RPMI7951 (cell line): ENCODE measurements around the gene SORT1. TPM values are rescaled to one million over a fixed set of nuclear protein-coding genes. Genes with fewer than 3 reads are reported as not detected.
"Not testable (repeated sequence)": the region's sequence is repeated elsewhere in the genome, so short reads cannot be mapped to it uniquely, and the experiment has no call there.

Experiments used
- DNase-seq: peaks from one replicate; pipeline ENCODE4 v3.0.0-alpha.2; 2012; ENCODE audit warnings: low read depth
- total RNA-seq: library from RNA; depleted of rRNA; stranded (reverse); fragments of >200 nt; shearing (Covaris generic); gene quantifications from 2 replicates; pipeline ENCODE4 v1.2.3, GENCODE V29; 2014

The SORT1 gene
- total RNA-seq, 1 experiment from 2014 or later: 15.4 TPM

GRCh38 chr1:109341944-109342930 is 55.5 kb downstream of the SORT1 start:
- no peak for DNase-seq

DNA sequence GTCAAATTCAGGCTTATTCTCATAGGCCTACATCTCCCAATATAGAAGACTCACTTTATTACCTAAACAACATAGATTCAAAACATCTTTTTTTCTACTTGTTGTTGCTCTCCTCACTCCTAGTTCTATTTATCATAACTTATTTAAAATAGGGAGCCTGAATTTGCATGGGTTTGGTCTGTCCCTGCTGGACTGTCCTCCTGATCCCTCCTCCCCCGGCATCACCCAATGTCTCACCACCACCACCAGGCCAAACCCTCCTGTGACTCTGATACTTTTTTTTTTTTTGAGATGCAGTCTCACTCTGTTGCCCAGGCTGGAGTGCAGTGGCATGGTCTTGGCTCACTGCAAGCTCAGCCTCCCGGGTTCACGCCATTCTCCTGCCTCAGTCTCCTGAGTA is 59.1 kb downstream of the SORT1 start:
- DNase-seq: no peak

- DNase-seq: no peak
These were observed 59.6 kb downstream of the SORT1 start for GRCh38 chr1:109338091-109338490.

GRCh38 chr1:109335091-109335490 is 62.6 kb downstream of the SORT1 start:
- no peak for DNase-seq

DNA sequence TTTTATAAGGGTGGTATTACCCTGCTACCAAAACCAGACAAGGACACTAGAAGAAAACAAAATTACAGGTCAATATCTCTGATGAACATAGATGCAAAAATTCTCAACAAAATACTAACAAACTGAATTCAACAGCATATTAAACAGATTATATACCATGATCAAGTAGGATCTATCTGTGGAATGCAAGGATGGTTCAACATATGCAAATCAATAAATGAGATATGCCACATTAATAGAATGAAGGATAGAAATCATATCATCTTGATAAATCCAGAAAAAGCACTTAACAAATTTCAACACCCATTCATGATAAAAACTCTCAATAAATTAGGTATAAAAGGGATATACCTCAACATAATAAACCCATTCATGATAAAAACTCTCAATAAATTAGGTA is 66.6 kb downstream of the SORT1 start:
- DNase-seq: no peak

DNA sequence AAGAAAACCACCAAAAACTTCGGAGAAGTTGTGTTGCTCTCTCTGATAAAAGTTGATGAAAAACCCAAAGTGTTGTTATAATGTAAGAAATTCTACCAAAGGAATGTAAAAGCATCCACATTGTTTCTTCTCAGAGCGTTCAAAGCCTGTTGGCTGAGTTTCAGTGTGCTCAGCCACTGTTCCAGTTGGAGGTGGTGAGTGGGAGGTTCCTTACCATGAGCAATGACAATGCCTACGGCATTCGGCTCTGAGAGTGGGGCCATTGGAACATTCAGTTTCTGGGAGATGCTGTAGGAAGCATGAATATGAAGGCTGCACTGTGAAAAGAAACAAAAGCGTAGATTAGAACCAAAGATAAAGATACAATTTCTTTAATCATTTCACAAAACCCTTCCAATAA is 70.4 kb downstream of the SORT1 start:
- peak; percentile 22 for DNase-seq

GRCh38 chr1:109322974-109323373 is 74.7 kb downstream of the SORT1 start:
- DNase-seq: no peak

GRCh38 chr1:109319114-109319513 is 78.6 kb downstream of the SORT1 start:
- DNase-seq: no peak

DNA sequence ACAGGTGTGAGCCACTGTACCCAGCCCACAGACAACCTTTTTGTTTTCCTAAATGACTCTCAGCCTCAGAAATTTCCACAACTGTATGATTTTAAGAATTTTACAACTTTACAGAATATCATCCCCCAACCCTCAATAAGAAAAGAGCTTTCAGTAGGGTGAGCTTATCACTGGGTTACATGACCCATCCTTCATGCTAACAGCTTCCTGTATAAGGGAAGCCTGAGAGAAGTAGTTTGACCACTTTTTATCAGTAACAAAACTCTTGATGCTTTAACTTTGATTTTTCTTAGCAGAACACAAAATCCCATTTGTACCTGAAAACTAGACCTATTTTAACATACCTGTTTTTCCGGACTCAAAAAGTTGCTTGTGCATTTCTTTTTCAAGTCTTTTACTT is 81.2 kb downstream of the SORT1 start:
- DNase-seq: no peak

DNA sequence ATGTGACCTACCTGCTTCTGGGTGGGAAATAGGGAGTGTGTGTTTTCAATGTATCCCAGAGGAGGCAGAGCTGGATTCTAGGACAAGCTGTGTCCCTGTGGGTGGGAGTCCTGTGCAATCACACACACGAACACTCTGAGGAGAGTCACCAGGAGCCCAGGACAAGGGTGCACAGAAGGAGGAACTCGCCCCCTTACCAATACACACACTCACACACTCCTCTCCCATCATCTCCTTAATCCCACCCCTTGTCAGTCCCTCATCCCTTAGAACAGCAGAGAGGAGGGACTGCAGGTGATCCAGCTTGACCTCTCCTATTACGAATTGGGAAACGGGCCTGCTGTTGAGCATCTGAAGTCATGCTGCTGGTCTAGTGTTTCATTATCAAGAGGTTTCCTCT is 82.4 kb downstream of the SORT1 start:
- no peak for DNase-seq

- DNase-seq: no peak
These were observed 82.9 kb downstream of the SORT1 start for GRCh38 chr1:109314795-109315194.

- DNase-seq: peak; percentile 8
These were observed 84.5 kb downstream of the SORT1 start for GRCh38 chr1:109312978-109313775.

DNA sequence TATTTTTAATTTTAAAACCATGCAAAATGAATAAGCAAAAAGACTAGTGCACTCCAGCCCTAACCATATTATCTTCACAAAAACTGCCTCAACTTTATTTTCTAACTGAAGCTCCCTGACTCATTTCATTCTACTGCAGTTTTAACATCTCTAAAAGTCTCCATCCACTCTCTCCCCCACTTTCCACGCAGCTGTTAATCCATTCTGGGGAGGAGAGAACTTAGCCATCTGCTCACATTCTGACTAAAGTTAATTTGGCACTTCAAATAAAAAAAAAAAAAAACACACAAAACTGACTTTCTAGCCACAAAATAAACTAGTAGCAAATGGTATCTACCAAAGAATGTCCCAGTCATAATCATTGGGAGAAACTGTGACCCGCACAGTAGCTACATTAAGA is 85.5 kb downstream of the SORT1 start:
- no peak for DNase-seq

GRCh38 chr1:109309347-109309746 is 88.4 kb downstream of the SORT1 start:
- no peak for DNase-seq

DNA sequence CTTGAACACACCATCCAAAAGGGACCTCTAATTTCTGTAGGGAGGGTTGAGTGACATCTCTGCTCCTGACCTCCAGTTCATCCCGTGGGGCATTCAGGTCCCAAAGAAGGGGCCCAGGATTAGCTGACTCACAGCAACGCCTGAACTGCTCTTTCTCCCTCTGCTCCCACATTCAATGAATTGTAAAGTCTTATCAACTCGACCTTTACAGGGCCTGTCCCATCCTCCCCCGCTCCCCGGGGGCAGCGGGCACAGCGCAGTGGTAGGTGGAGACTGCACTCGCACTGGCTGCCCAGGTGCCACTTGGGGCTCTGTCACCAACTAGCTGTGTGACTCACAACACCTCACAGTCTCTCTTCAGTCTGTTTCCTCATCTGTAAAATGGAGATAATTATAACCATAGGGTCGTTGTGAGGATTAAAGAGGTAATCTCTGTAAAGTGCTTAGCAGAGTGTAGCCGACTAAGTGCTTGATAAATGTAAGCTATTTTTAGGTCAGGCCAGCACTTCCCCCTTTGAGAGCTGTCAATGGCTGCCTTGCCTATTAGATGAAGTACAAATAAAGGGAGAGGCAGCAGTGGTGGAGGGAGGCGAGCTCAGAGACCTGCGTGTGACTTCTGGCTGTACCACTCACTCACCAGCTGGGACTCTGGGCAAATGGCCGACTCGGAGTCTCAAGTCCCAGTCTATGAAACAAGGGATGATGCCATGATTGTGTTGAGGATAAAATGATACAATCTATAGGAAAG is 90.3 kb downstream of the SORT1 start:
- no peak for DNase-seq

GRCh38 chr1:109306832-109307273 is 90.9 kb downstream of the SORT1 start, which contains the start of gene MYBPHL:
TSS of gene MYBPHL (minus strand) at chr1:109307011. CDS start at chr1:109306991, 20 bp downstream.
- no peak for DNase-seq

DNA sequence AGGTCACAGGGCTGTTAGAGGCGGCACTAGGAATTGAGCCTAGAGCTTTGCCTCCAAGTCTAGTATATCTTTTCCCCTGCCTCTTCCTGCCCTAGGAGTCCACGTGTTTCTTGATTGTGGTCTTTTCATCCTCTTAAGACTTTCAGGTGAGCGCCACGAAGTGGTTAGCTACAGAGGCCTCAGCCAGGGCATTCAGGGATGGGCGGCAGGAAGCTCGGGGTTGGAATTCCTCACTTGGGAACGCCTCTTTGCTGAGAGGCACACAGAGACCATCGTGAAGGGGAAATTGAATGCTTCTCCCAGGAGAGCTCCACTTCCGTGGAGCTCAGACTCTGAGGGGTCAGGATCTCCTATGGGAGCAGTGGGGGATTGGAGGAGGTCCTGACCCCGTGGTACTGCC is 91.7 kb downstream of the SORT1 start:
- not testable (repeated sequence) for DNase-seq

GRCh38 chr1:109304226-109304920 is 93.3 kb downstream of the SORT1 start:
- no peak for DNase-seq

DNA sequence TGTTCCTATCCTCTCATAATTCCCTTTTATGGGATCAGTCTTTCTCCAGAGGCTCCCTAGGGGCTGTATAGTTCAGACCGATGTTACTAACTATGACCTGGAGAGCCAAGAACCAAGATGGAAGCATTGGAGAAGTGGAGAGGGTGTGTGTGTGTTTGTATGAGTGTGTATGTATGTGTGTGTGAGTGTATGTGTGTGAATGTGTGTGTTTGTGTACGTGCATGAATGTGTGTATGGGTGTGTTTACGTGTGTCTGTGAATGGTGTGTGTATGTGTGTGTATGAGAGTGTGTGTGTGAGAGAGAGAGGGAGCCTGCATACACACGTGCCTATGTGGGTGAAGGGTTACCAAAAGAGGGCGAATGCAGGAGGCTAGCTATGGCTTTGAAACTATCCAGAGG is 95.8 kb downstream of the SORT1 start:
- no peak for DNase-seq

DNA sequence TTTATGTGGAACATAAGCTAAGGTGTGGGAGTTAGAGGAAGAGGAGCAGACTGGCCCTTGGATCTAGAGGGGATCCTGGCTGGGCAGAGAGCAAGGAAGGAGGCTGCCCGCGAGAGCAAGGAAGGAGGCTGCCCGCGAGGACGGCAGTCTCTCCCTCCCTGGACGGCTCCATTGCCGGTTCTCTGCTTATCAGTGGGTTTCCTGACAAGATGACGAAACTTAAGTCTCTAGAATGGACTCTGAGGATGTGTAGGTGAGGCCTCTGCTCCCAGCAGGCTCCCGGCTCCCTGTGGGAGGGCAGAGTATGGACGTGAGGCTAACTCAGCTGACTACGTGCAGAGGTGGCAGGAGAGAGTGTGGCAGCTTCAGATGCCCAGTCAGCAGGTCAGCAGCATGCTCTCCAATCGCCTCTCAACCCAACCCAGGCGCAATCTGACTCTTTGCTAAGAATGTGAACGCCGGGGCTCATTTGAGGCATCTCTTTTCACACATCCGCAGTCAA is 97.0 kb downstream of the SORT1 start:
- DNase-seq: no peak
